Activated T-cell treated with anti-CD3 and anti-CD28 coated beads, Interleukin-2, amount 50 U/mL, for 24 hours (primary cell): Measurements from ENCODE around the gene IQCK.

Experiments
- DNase-seq: peaks from one replicate; pipeline ENCODE4 v3.0.0-alpha.2; 2020
- H3K27ac Mint-ChIP-seq: 2 replicates; pipeline ENCODE4 v1.8.0; 2020; ENCODE audit warnings: mild to moderate bottlenecking, mixed read lengths
- H3K27me3 Mint-ChIP-seq: 2 replicates; pipeline ENCODE4 v1.8.0; 2020; ENCODE audit warnings: mixed read lengths
- H3K36me3 Mint-ChIP-seq: 2 replicates; pipeline ENCODE4 v1.8.0; 2020; ENCODE audit warnings: low read depth, mixed read lengths
- H3K4me1 Mint-ChIP-seq: 2 replicates; pipeline ENCODE4 v1.8.0; 2020; ENCODE audit warnings: low read depth, mixed read lengths
- H3K4me3 Mint-ChIP-seq: 2 replicates; pipeline ENCODE4 v1.8.0; 2020; ENCODE audit warnings: mild to moderate bottlenecking, moderate library complexity, mixed read lengths
- H3K9me3 Mint-ChIP-seq: 2 replicates; pipeline ENCODE4 v1.8.0; 2020; ENCODE audit warnings: mixed read lengths

IQCK gene

DNA sequence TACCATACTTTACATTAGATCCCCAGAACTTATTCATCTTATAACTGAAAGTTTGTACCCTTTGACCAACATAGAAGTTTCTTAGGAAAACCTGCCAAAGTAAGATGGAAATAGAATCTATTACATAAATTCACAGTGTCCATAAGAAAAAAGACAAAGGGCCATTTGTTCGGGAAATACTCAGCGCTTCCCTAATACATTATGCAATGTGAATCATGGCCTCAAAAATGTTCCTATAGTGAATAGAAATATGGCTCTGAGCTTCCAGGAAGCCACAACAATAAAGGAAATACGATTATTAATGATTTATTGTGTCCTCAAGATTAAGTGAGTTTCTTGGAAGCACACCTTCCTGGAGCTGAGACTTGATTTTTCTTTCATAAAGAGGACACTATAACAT lies 115.1 kb downstream of the IQCK start:
- Mint-ChIP-seq H3K9me3 (no peaks in the 10 kb centered on the region), H3K4me1 (no peaks in the 10 kb centered on the region), H3K4me3 (no peak overlapping the region), H3K27ac (no peak overlapping the region), H3K27me3 (no peaks in the 10 kb centered on the region), H3K36me3 (no peaks in the 10 kb centered on the region)
- no peak for DNase-seq

DNA sequence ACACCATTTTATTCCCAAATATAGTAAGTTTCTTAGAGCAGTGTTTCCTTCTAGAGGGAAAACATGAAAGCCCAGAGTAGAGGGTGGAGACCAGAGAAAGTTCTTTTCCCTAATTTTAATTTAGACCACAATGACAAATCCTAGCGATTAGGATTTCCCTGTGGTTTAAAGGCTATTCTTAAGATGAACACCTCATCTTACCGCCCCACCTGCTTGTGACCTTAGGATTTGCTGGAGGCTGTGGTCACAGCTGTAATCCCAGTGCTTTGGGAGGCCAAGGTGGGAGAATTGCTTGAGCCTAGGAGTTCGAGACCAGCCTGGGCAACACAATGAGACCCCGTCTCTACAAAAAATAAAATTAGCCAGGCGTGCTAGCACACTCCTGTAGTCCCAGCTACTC lies 115.5 kb downstream of the IQCK start:
- no peak for DNase-seq
- Mint-ChIP-seq H3K4me1 (no peaks in the 10 kb centered on the region), H3K9me3 (no peaks in the 10 kb centered on the region), H3K27me3 (no peaks in the 10 kb centered on the region), H3K36me3 (no peaks in the 10 kb centered on the region), H3K27ac (no peak overlapping the region), H3K4me3 (no peak overlapping the region)

DNA sequence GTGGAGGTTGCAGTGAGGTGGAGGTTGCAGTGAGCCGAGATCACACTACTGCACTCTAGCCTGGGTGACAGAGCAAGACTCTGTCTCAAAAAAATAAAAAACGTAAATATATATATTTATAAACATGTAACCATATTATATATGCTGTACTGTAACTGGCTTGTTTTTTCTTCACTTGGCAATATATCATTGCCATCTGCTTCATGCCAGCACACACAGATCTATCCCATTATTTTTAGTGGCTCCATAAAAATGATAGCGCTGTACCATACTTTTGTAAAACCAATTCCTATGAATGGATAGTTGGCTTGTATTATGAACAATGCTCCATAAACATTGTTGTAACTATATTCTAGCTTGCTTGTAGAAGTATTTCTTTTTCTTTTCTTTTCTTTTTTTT lies 117.1 kb downstream of the IQCK start:
- DNase-seq, result no peak
- Mint-ChIP-seq H3K4me1 (no peaks in the 10 kb centered on the region), H3K27ac (no peak overlapping the region), H3K27me3 (no peaks in the 10 kb centered on the region), H3K36me3 (no peaks in the 10 kb centered on the region), H3K4me3 (no peak overlapping the region), H3K9me3 (no peaks in the 10 kb centered on the region)

DNA sequence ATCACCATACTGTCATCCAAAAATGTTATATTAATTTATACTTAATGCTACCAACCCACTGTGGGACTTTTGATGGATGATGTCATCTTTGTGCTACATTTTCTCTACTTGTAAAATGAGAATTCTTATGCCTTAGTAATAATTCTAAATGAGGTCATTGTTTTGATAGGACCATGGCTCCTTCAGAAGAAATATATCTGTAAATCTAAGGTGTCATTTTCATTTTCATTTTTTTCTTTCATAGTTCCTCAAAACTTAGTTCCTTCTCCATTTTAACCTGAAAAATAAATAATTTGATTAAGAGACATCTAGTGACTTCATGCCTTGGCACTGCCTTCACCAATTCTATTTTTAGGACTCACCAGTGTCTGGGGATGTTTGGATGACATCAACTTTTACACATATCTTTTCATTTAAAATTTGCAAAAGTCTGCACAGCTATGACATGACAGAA lies 117.9 kb downstream of the IQCK start:
- DNase-seq, result no peak
- no peak overlapping the region for H3K4me3 Mint-ChIP-seq
- no peak overlapping the region for H3K27ac Mint-ChIP-seq
- H3K9me3 Mint-ChIP-seq, result no peaks in the 10 kb centered on the region
- no peaks in the 10 kb centered on the region for H3K4me1 Mint-ChIP-seq
- H3K36me3 Mint-ChIP-seq, result no peaks in the 10 kb centered on the region
- no peaks in the 10 kb centered on the region for H3K27me3 Mint-ChIP-seq

DNA sequence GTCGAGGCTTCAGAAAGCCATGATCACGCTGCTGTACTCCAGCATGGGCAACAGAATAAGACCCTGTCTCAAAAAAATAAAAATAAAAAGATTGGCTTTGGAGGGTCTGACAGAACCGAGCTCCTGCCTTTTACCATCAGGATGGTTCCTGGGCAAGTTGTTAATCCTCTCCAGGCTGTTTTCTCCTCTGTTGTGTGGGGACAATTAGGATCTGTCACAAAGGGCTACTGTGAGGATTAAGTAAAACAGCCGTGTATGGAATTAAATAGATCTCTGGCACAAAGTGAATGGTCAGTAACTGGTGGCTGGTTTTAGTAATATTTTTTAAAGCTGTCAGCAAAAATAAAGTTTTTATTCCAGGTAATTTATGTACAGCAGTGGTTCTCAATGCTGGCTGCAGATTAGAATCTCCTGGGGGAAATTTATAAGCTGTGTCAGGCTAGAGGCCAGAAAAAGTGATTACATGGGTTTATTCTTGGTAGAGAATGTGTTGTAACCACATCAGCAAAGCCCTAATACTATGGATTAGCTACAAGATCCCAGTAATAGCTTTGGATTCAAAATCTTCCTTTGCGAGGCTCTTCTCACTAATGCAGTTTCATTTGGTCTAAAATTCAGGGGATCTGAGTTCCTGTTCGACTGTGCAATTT lies 119.4 kb downstream of the IQCK start:
- no peak overlapping the region for H3K4me3 Mint-ChIP-seq
- no peak overlapping the region for H3K27ac Mint-ChIP-seq
- no peak for DNase-seq
- no peaks in the 10 kb centered on the region for H3K9me3 Mint-ChIP-seq
- H3K27me3 Mint-ChIP-seq, result no peaks in the 10 kb centered on the region
- H3K4me1 Mint-ChIP-seq, result no peaks in the 10 kb centered on the region
- H3K36me3 Mint-ChIP-seq, result no peaks in the 10 kb centered on the region

DNA sequence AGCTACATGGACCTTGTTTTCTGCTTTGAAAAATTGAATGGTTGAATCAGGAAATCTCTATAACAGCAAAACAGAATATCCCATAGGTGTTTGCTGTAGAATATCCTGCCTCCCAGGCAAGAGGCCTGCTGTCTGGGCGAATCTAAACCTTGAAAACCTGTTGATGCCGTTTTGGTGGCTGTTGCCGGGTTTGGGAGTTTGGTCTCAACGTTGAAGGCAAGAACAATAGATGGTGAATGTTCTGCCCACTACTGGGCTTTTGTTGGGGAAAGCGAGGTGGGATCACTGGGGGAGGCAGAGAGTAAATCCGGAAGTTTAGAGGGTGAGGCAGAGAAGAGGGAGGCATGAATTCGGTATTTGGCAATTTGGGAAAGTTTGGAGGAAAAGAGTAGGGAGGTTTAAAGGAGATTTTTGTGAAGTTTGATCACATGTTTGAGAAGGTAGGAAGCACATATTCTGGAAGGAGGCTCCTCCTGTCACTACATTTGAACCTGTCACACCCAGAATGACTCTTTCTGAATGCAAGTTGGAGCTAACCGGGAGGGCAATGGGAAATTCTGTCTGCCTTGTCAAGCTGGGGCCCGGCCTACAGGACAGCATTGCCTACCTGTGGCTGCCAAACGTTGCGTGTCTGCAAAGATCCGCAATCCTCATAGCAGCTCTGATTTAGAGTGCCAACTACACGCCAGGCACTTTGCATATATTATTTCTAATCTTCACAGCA lies 120.1 kb downstream of the IQCK start:
- H3K4me3 Mint-ChIP-seq, result no peak overlapping the region
- no peaks in the 10 kb centered on the region for H3K4me1 Mint-ChIP-seq
- H3K36me3 Mint-ChIP-seq, result no peaks in the 10 kb centered on the region
- no peak overlapping the region for H3K27ac Mint-ChIP-seq
- H3K27me3 Mint-ChIP-seq, result no peaks in the 10 kb centered on the region
- DNase-seq, result no peak
- no peaks in the 10 kb centered on the region for H3K9me3 Mint-ChIP-seq

DNA sequence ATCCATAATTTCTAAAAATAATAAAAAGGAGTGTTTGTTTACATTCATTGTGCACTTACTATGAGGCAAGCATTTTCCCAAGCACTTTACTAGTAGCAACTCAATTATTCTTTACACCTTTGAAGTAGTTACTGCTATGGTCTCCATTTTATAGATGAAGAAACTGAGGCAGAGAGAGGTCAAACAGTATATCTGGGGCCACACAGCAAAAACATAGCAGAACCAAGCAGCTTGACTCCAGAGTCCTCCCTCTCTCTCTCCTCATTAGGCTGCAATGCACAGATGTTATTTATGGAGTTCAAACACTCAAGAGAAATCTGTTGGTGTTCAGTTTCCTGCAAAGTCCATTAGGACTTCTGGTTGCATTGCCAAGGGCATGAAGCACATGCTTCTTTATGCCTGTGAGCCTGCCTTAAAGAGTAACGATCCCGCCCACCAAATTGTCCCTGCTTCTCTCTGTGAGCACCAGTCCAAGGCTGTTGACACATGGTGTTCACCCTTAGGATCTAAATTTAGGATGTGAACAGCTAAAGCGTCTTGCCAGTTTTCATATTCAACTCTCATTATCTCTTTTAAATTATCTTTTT lies 122.5 kb downstream of the IQCK start:
- Mint-ChIP-seq H3K4me1 (no peaks in the 10 kb centered on the region), H3K27ac (no peak overlapping the region), H3K27me3 (no peaks in the 10 kb centered on the region), H3K36me3 (no peaks in the 10 kb centered on the region), H3K9me3 (no peaks in the 10 kb centered on the region), H3K4me3 (no peak overlapping the region)
- DNase-seq, result no peak

DNA sequence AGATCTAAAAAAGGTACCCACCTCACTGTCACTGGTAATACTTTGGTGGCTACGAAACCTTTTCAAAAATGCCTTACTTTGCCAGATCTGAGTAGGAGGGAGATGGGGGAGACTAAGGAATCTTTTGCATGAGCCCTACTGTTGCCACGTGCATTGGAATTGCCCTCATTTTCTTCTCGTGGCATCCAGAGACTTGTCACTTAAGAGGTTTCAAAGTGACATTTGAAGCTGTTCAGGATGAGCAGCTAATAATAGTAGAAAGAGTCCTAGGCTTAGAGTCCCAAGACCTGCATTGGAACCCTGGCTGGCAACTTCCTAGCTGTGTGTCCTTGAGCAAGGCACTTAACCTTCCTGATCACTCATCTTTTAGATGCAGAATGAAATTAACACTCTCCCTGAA lies 123.1 kb downstream of the IQCK start:
- Mint-ChIP-seq H3K4me3 (no peak overlapping the region), H3K27ac (no peak overlapping the region), H3K4me1 (no peaks in the 10 kb centered on the region), H3K36me3 (no peaks in the 10 kb centered on the region), H3K9me3 (no peaks in the 10 kb centered on the region), H3K27me3 (no peaks in the 10 kb centered on the region)
- no peak for DNase-seq

DNA sequence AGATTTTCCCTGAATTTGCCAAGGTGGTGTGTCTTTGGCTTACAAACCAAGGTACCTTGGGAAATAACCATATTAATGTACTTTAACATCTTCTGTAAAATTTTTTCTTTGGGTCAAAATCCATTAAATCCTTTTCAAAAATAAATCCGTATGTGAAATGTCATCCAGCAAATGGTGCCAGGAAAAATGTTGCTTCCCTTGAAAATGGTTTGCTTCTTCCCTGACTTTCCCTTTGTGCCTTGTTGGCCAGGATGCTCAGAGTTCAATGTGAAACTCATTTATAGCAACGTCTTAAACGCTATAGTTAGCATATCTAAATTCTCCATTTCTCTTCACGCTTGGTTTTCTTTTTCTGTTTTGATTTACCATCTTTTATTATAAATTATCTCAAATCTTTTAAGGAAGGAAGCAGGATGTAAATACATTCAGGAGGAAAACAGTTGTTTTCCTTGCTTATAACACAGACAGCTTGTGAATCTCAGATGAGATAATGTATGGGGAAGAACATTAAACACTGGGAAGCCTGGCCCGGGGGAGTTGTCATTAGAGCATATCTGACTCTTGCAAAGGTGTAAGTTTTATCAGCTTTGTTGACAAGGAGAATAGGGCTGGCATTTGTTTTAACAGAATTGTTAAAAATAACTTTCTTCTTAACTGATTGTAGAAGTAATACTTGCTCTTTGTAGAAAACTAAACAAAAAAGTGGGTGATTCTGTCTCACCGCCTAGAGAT lies 124.5 kb downstream of the IQCK start:
- H3K4me3 Mint-ChIP-seq, result no peak overlapping the region
- H3K27ac Mint-ChIP-seq, result no peak overlapping the region
- H3K27me3 Mint-ChIP-seq, result no peaks in the 10 kb centered on the region
- H3K36me3 Mint-ChIP-seq, result no peaks in the 10 kb centered on the region
- H3K9me3 Mint-ChIP-seq, result no peaks in the 10 kb centered on the region
- H3K4me1 Mint-ChIP-seq, result no peaks in the 10 kb centered on the region
- DNase-seq, result no peak

DNA sequence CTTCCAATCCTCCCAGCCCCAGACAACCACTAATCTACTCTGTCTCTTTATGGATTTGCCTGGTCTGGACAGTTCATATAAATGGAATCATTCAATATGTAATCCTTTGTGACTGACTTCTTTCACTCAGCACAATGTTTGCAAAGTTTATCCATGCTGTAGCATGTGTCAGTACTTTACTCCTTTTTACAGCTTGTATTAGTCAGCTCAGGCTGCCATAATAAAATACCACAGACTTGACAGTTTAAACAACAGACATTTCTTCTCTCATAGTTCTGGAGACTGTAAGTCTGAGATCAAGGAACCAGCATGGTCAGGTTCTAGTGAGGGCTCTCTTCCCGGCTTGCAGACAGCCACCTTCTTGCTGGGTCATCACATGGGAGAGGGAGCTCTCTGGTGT lies 125.3 kb downstream of the IQCK start:
- no peak for DNase-seq
- Mint-ChIP-seq H3K27me3 (peaks cover 2% of the 10 kb centered on the region), H3K4me1 (no peaks in the 10 kb centered on the region), H3K36me3 (no peaks in the 10 kb centered on the region), H3K9me3 (no peaks in the 10 kb centered on the region), H3K4me3 (no peak overlapping the region), H3K27ac (no peak overlapping the region)

DNA sequence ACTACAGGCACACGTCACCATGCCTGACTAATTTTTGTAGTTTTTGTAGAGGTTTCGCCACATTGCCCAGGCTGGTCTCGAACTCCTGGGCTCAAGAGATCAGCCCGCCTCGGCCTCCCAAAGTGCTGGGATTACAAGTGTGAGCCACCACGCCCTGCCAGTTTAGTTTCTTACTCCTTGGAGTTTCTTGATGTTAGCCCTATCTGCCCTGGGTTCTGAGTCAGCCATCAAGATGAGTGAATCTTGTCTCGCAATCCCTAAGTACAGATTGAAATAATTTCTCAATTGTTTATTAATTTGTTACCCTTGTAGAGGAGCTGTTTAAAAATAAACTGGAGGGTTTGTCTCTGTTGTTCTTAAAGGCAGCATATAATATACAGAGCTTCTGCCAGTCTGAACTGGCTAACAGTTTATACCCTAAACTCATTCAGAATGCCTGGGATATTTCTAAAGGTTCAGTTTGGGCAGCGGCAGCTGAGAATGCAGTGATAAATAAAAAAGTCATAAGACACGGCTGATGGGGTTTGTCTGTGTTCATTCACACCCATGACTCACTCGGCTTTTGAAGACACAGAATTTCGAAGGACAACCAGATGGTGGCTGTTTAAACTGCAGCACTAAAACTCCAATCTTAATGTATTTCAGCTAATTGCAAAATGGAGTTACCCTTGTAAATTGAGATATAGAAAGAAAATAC lies 127.0 kb downstream of the IQCK start:
- Mint-ChIP-seq H3K9me3 (no peaks in the 10 kb centered on the region), H3K27me3 (peaks cover 4% of the 10 kb centered on the region), H3K27ac (no peak overlapping the region), H3K4me3 (no peak overlapping the region), H3K36me3 (no peaks in the 10 kb centered on the region), H3K4me1 (no peaks in the 10 kb centered on the region)
- no peak for DNase-seq

DNA sequence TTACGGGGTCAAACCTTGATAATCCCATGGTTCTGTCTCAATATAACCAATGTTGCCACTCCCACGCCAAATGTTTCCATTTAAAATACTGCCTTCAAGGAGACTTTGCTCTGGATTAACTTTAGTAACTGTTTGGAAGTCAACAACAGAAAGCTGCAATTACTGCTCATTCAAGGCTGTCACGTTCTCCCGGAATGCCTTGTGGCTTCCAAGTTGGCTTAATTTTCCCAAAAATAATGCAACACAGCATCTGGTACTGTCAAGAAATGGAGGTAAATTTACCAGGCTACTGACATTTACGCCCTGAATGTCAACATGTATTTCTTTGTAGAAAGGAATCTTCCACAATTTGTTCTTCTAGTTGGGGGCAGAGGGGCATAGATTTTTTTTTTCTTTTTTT lies 128.4 kb downstream of the IQCK start:
- H3K27ac Mint-ChIP-seq, result no peak overlapping the region
- H3K4me3 Mint-ChIP-seq, result no peak overlapping the region

DNA sequence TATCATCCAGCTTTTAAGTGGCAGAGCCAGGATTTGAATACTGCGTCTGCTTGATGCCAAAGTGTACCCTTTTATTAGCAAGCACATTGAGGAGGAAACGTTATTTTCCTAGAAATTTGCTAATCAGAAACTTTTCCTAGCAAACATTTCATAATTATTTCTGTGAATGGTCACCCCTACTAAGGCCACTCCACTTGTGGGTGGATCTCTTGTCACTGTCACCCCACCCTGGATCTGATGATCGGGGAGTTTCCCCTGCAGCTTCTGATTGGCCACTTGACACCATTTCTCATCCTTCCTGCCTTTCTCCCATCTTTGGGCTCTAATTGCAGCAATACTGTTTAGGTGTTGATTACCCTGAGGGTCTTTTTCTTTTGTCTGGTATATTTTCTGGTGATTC lies 130.7 kb downstream of the IQCK start:
- no peak overlapping the region for H3K4me3 Mint-ChIP-seq
- no peaks in the 10 kb centered on the region for H3K36me3 Mint-ChIP-seq
- no peaks in the 10 kb centered on the region for H3K4me1 Mint-ChIP-seq
- no peak for DNase-seq
- no peaks in the 10 kb centered on the region for H3K9me3 Mint-ChIP-seq
- H3K27ac Mint-ChIP-seq, result no peak overlapping the region
- H3K27me3 Mint-ChIP-seq, result peaks cover 6% of the 10 kb centered on the region

More for the DNA sequence above, 128.4 kb downstream of the IQCK start:
- peaks cover 4% of the 10 kb centered on the region for H3K27me3 Mint-ChIP-seq
- no peaks in the 10 kb centered on the region for H3K4me1 Mint-ChIP-seq
- DNase-seq, result no peak
- H3K9me3 Mint-ChIP-seq, result no peaks in the 10 kb centered on the region
- no peaks in the 10 kb centered on the region for H3K36me3 Mint-ChIP-seq

DNA sequence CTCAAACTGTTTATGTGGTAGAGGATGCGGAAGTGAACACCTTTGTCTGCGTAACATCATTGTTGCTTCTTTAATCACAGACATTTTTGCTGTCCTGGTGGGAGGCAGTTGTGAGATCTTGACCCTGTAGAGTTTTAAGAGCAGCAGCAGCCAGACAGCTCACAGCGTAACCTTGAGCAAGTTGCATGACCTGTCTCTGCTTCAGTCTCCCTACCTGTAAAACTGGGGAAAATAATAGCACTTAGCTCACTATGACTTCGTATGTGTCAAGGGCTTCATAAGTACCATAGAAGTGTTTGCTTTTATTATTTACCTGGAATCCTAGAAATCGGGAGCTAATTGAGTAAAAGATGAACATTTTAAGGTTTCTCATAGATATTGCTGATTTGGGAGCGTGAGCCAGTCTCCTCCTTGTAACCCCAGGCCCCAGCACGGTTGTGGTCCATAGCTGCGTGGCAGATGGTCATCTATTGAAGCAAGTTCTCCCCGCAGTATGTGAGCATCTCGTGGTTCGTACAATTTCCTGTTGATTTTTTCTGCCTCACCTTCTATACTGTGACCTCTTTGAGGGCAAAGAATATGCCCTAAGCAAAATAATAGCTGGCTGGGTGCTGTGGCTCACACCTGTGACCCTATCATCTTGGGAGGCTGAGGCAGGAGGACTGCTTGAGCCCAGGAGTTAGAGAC lies 132.2 kb downstream of the IQCK start:
- DNase-seq, result no peak
- Mint-ChIP-seq H3K27me3 (peaks cover 6% of the 10 kb centered on the region), H3K27ac (no peak overlapping the region), H3K4me3 (no peak overlapping the region), H3K4me1 (no peaks in the 10 kb centered on the region), H3K36me3 (no peaks in the 10 kb centered on the region), H3K9me3 (no peaks in the 10 kb centered on the region)
